GM23248 (cell line): ENCODE results near the gene YES1. TPM values are rescaled to one million over a fixed set of nuclear protein-coding genes. Genes with fewer than 3 reads are reported as not detected.

ENCODE experiments used
- DNase-seq: peaks from one replicate; pipeline ENCODE4 v3.0.0-alpha.2; 2015
- H2AFZ ChIP-seq: fragments of 200-600 bp; sonication (generic); 2 replicates; pipeline ENCODE4 v1.6.1; 2016; ENCODE audit warnings: antibody characterized with exemption
- H3F3A ChIP-seq: fragments of 200-600 bp; sonication (generic); 2 replicates; pipeline ENCODE4 v1.6.1; 2016; ENCODE audit warnings: mild to moderate bottlenecking, antibody characterized with exemption, mixed run types; ENCODE audit not compliant: insufficient read depth
- H3K27ac ChIP-seq: fragments of 200-600 bp; sonication (generic); 2 replicates; pipeline ENCODE4 v1.5.1; 2016; ENCODE audit warnings: mild to moderate bottlenecking
- H3K27me3 ChIP-seq: fragments of 200-600 bp; sonication (generic); replicated peaks from 2 replicates; pipeline ENCODE4 v1.6.1; 2016; ENCODE audit warnings: mild to moderate bottlenecking; ENCODE audit not compliant: insufficient read depth
- H3K36me3 ChIP-seq: fragments of 200-600 bp; sonication (generic); 2 replicates; pipeline ENCODE4 v1.6.1; 2016; ENCODE audit warnings: low read depth, mild to moderate bottlenecking
- H3K4me1 ChIP-seq: fragments of 200-600 bp; sonication (generic); 2 replicates; pipeline ENCODE4 v1.6.1; 2016; ENCODE audit warnings: mild to moderate bottlenecking; ENCODE audit not compliant: insufficient read depth
- H3K4me2 ChIP-seq: fragments of 200-600 bp; sonication (generic); one replicate; pipeline ENCODE4 v1.6.1; 2016; ENCODE audit warnings: mild to moderate bottlenecking; ENCODE audit not compliant: unreplicated experiment
- H3K4me3 ChIP-seq: fragments of 200-600 bp; sonication (generic); 2 replicates; pipeline ENCODE4 v1.5.1; 2016; ENCODE audit warnings: mild to moderate bottlenecking
- H3K79me2 ChIP-seq: fragments of 200-600 bp; sonication (generic); 2 replicates; pipeline ENCODE4 v1.6.1; 2016; ENCODE audit warnings: mild to moderate bottlenecking; ENCODE audit not compliant: insufficient read depth
- H3K9ac ChIP-seq: fragments of 200-600 bp; sonication (generic); 2 replicates; pipeline ENCODE4 v1.6.1; 2016; ENCODE audit warnings: mild to moderate bottlenecking
- H3K9me2 ChIP-seq: fragments of 200-600 bp; sonication (generic); 2 replicates; pipeline ENCODE4 v1.6.1; 2016; ENCODE audit warnings: mixed run types, mild to moderate bottlenecking, moderate library complexity; ENCODE audit not compliant: insufficient read depth
- H3K9me3 ChIP-seq: fragments of 200-600 bp; sonication (generic); one replicate; pipeline ENCODE4 v1.6.1; 2017; ENCODE audit warnings: low read depth
- H4K20me1 ChIP-seq: fragments of 200-600 bp; sonication (generic); 2 replicates; pipeline ENCODE4 v1.6.0; 2016; ENCODE audit not compliant: insufficient read depth
- EZH2 ChIP-seq: fragments of 200-600 bp; sonication (generic); IDR thresholded peaks from 2 replicates; pipeline ENCODE4 v1.6.1; 2018; ENCODE audit warnings: antibody characterized with exemption, mild to moderate bottlenecking; ENCODE audit not compliant: insufficient read depth, poor library complexity, severe bottlenecking
- EZH2phosphoT487 ChIP-seq: fragments of 200-600 bp; sonication (generic); IDR thresholded peaks from 2 replicates; pipeline ENCODE4 v1.6.1; 2018; ENCODE audit warnings: antibody characterized with exemption, moderate library complexity, mild to moderate bottlenecking, low read depth; ENCODE audit not compliant: insufficient read depth
- WGBS, 2 experiments: methylation state at CpG; one replicate each; pipeline ENCODE4 v1.1.6; 2015 to 2017; ENCODE audit warnings: low lambda C conversion rate in 2 of 2, low coverage in 1 of 2; ENCODE audit errors: missing lambda C conversion rate in 2 of 2; 5-methylcytosine and 5-hydroxymethylcytosine counted together
- in situ Hi-C: fragments of 300-500 bp; cut with MboI; formaldehyde crosslinking; loops from 2 replicates; pipeline ENCODE4 v1.15.0; 2020
- polyA plus RNA-seq: library from polyadenylated mRNA; unstranded; fragments of >200 nt; fragmentation: Nextera tagmentation; extraction: Ambion mirVana; gene quantifications from 2 replicates; pipeline ENCODE4 v1.2.1, GENCODE V29; 2016
- total RNA-seq: library from RNA; depleted of rRNA; stranded (reverse); fragments of >200 nt; shearing (Covaris generic); gene quantifications from 2 replicates; pipeline ENCODE4 v1.2.3, GENCODE V29; 2014

The YES1 gene
- total and polyA plus RNA-seq, 2 experiments from 2014 or later: 23.6 to 89.9 TPM

- Histone ChIP-seq H3K9me3 (no peaks in the 10 kb centered on the region), H3K4me1 (peaks cover 5% of the 10 kb centered on the region; the same call in 1 of the 2 replicates), H3K4me3 (no peak overlapping the region), H3K36me3 (no peaks in the 10 kb centered on the region), H3K9me2 (no peaks in the 10 kb centered on the region), H3K27ac (no peak overlapping the region), H3K9ac (no peak overlapping the region), H3F3A (no peaks in the 10 kb centered on the region), H2AFZ (no peak overlapping the region), H3K27me3 (no peaks in the 10 kb centered on the region), H3K4me2 (no peak overlapping the region), H4K20me1 (peaks cover 6% of the 10 kb centered on the region; the same call in 1 of the 2 replicates), H3K79me2 (peaks cover 100% of the 10 kb centered on the region)
- DNase-seq: no peak
- WGBS, 2 experiments: 87 to 100% methylated on average over 1 of the region's 1 CpG
- TF ChIP-seq EZH2 (no peak), EZH2phosphoT487 (no peak)
- in situ Hi-C loops: no loop called here
These were observed 37.2 kb downstream of the YES1 start for GRCh38 chr18:774811-775210.

GRCh38 chr18:773980-774624 lies 37.9 kb downstream of the YES1 start:
- H2AFZ ChIP-seq: no peak overlapping the region
- in situ Hi-C loops: no loop called here
- TF ChIP-seq EZH2 (no peak), EZH2phosphoT487 (no peak)
- no peaks in the 10 kb centered on the region for H3F3A ChIP-seq
- H3K36me3 ChIP-seq: no peaks in the 10 kb centered on the region
- H3K27ac ChIP-seq: no peak overlapping the region
- no peaks in the 10 kb centered on the region for H3K9me3 ChIP-seq
- 94% methylated on average over 13 to 14 of the region's 14 CpGs for WGBS, 2 experiments
- no peak overlapping the region for H3K9ac ChIP-seq
- H3K4me3 ChIP-seq: no peak overlapping the region
- H3K9me2 ChIP-seq: no peaks in the 10 kb centered on the region
- no peaks in the 10 kb centered on the region for H3K27me3 ChIP-seq
- DNase-seq: no peak
- H4K20me1 ChIP-seq: peaks cover 6% of the 10 kb centered on the region; the same call in 1 of the 2 replicates
- peaks cover 100% of the 10 kb centered on the region for H3K79me2 ChIP-seq
- peaks cover 5% of the 10 kb centered on the region; the same call in 1 of the 2 replicates for H3K4me1 ChIP-seq
- H3K4me2 ChIP-seq: no peak overlapping the region

GRCh38 chr18:770583-770961 lies 41.5 kb downstream of the YES1 start:
- Histone ChIP-seq H3K4me2 (no peak overlapping the region), H2AFZ (no peak overlapping the region), H3K9me2 (no peaks in the 10 kb centered on the region), H3K79me2 (peaks cover 99% of the 10 kb centered on the region), H4K20me1 (peaks cover 6% of the 10 kb centered on the region; the same call in 1 of the 2 replicates), H3K4me3 (no peak overlapping the region), H3K27me3 (no peaks in the 10 kb centered on the region), H3F3A (no peaks in the 10 kb centered on the region), H3K9ac (no peak overlapping the region), H3K4me1 (0 out of 2 replicates have a peak, but pooled peaks cover 5% of the 10 kb centered on the region), H3K9me3 (no peaks in the 10 kb centered on the region), H3K27ac (no peak overlapping the region), H3K36me3 (no peaks in the 10 kb centered on the region)
- TF ChIP-seq EZH2: no peak
- no peak for TF ChIP-seq EZH2phosphoT487
- no peak for DNase-seq
- in situ Hi-C loops: no loop called here

- H3K27me3 ChIP-seq: no peaks in the 10 kb centered on the region
- in situ Hi-C loops: no loop called here
- H3K9me2 ChIP-seq: no peaks in the 10 kb centered on the region
- WGBS, 2 experiments: 95 to 100% methylated on average over 1 of the region's 1 CpG
- peaks cover 92% of the 10 kb centered on the region for H3K79me2 ChIP-seq
- no peak overlapping the region for H3K27ac ChIP-seq
- H3K9ac ChIP-seq: no peak overlapping the region
- no peaks in the 10 kb centered on the region for H3F3A ChIP-seq
- H3K9me3 ChIP-seq: no peaks in the 10 kb centered on the region
- no peak for TF ChIP-seq EZH2phosphoT487
- TF ChIP-seq EZH2: no peak
- H3K4me1 ChIP-seq: 0 out of 2 replicates have a peak, but pooled peaks cover 5% of the 10 kb centered on the region
- DNase-seq: no peak
- no peak overlapping the region for H3K4me3 ChIP-seq
- no peaks in the 10 kb centered on the region for H3K36me3 ChIP-seq
- H2AFZ ChIP-seq: no peak overlapping the region
- peaks cover 6% of the 10 kb centered on the region; the same call in 1 of the 2 replicates for H4K20me1 ChIP-seq
- H3K4me2 ChIP-seq: no peak overlapping the region
These were observed 44.1 kb downstream of the YES1 start for GRCh38 chr18:767961-768360.
